ENCODE data around the gene ROCK2. TPM values are rescaled to one million over a fixed set of nuclear protein-coding genes. Genes with fewer than 3 reads are reported as not detected.

Gene ROCK2
- total RNA-seq, 1 experiment from 2014 or later, result 25.9 TPM

- CTCF ChIA-PET, result interaction anchor here (1.3 kb wide), 1 partner anchor 55 kb away, joined by 3 read pairs; no protein-coding TSS in a partner anchor
- no peaks in the 10 kb centered on the region for H3K27me3 Mint-ChIP-seq (ENCODE audit: low read depth)
- ATAC-seq, result no peak
- no peak overlapping the region for H3K4me3 Mint-ChIP-seq
- no peaks in the 10 kb centered on the region for H3K36me3 Mint-ChIP-seq
- no peaks in the 10 kb centered on the region for H3K9me3 Mint-ChIP-seq
- DNase-seq (ENCODE audit: low spot score), result no peak
- no peak for TF ChIP-seq ZNF281 (CRISPR knock-in tag; IDR thresholded peaks at IDR 0.05)
- no peak for TF ChIP-seq SOX15 (CRISPR knock-in tag; IDR thresholded peaks at IDR 0.05)
- POLR2A ChIA-PET, result no interaction called here
- H3K27ac Mint-ChIP-seq, result peak overlapping the region; percentile 63; the same call in 1 of the 2 replicates
- peaks cover 44% of the 10 kb centered on the region for H3K4me1 Mint-ChIP-seq
Observed at GRCh38 chr2:11391942-11392266, 47.5 kb upstream of the ROCK2 start.

GRCh38 chr2:11390399-11390658, 45.9 kb upstream of the ROCK2 start:
- Mint-ChIP-seq H3K4me3 (no peak overlapping the region), H3K27ac (peak overlapping the region; percentile 38; the same call in 1 of the 2 replicates), H3K4me1 (peaks cover 44% of the 10 kb centered on the region), H3K27me3 (ENCODE audit: low read depth) (no peaks in the 10 kb centered on the region), H3K36me3 (no peaks in the 10 kb centered on the region), H3K9me3 (no peaks in the 10 kb centered on the region)
- no peak for DNase-seq (ENCODE audit: low spot score)
- ATAC-seq, result no peak
- CTCF ChIA-PET, result interaction anchor here (0.6 to 2.5 kb wide), 3 partner anchors 15 to 303 kb away, joined by 3 to 12 read pairs (median 9); a partner anchor contains a TSS
- TF ChIP-seq EMX1 (CRISPR knock-in tag; IDR thresholded peaks at IDR 0.05) (no peak), ZNF317 (CRISPR knock-in tag; IDR thresholded peaks at IDR 0.05; ENCODE audit: borderline replicate concordance, low read depth) (no peak), FOXJ3 (CRISPR knock-in tag; IDR thresholded peaks at IDR 0.05; ENCODE audit: borderline replicate concordance) (no peak), PREB (CRISPR knock-in tag; IDR thresholded peaks at IDR 0.05; ENCODE audit: borderline replicate concordance) (no peak), AR (CRISPR knock-in tag; IDR thresholded peaks at IDR 0.05) (no peak), TCF7 (CRISPR knock-in tag; IDR thresholded peaks at IDR 0.05; ENCODE audit: low read depth) (no peak), FOXP1 (CRISPR knock-in tag; IDR thresholded peaks at IDR 0.05; ENCODE audit: borderline replicate concordance) (no peak), USF1 (CRISPR knock-in tag; IDR thresholded peaks at IDR 0.05) (no peak), ZNF219 (CRISPR knock-in tag; IDR thresholded peaks at IDR 0.05; ENCODE audit: borderline replicate concordance) (no peak)
- POLR2A ChIA-PET, result no interaction called here

GRCh38 chr2:11389551-11390398, 45.3 kb upstream of the ROCK2 start:
- H3K27ac Mint-ChIP-seq, result 0 out of 2 replicates have a peak overlapping the region, but pooled peaks have one; percentile 5
- peaks cover 44% of the 10 kb centered on the region for H3K4me1 Mint-ChIP-seq
- ChIA-PET POLR2A (no interaction called here), CTCF (interaction anchor here (2.5 kb wide), 2 partner anchors 15 to 257 kb away, joined by 9 to 12 read pairs; a partner anchor contains a TSS)
- DNase-seq (ENCODE audit: low spot score) (no peak), ATAC-seq (no peak)
- H3K27me3 Mint-ChIP-seq (ENCODE audit: low read depth), result no peaks in the 10 kb centered on the region
- H3K9me3 Mint-ChIP-seq, result no peaks in the 10 kb centered on the region
- no peak overlapping the region for H3K4me3 Mint-ChIP-seq
- no peaks in the 10 kb centered on the region for H3K36me3 Mint-ChIP-seq
- no peak for TF ChIP-seq CTCF (IDR thresholded peaks at IDR 0.05)
- TF ChIP-seq ATF6 (CRISPR knock-in tag; IDR thresholded peaks at IDR 0.05), result no peak
- no peak for TF ChIP-seq GRHL2 (CRISPR knock-in tag; IDR thresholded peaks at IDR 0.05; ENCODE audit: insufficient replicate concordance, severe bottlenecking)
- no peak for TF ChIP-seq NFATC4 (CRISPR knock-in tag; IDR thresholded peaks at IDR 0.05)

Data from WTC11 (cell line).